ENCODE results near the gene OR4D5.

The OR4D5 gene

GRCh38 chr11:123939317-123939716 is at the start of gene OR4D5:
Gene OR4D5, plus strand, starts transcription at chr11:123939617. Its CDS starts 0 bp downstream, at chr11:123939617.
- H3K4me3 ChIP-seq (ENCODE audit: control insufficient read depth, low read depth, low read length), result no peak within 1 kb of the TSS
- TF ChIP-seq CTCF (IDR thresholded peaks at IDR 0.05; ENCODE audit: control insufficient read depth, insufficient read depth, low read depth, low read length, missing control alignments), result no peak
- DNase-seq (ENCODE audit: low read depth), result no peak

- DNase-seq (ENCODE audit: low read depth), result no peak
- no peak overlapping the region for H3K4me3 ChIP-seq (ENCODE audit: control insufficient read depth, low read depth, low read length)
- no peak for TF ChIP-seq CTCF (IDR thresholded peaks at IDR 0.05; ENCODE audit: control insufficient read depth, insufficient read depth, low read depth, low read length, missing control alignments)
Observed at GRCh38 chr11:123892031-123892430, 47.4 kb upstream of the OR4D5 start.

- no peak for DNase-seq (ENCODE audit: low read depth)
- no peak for TF ChIP-seq CTCF (IDR thresholded peaks at IDR 0.05; ENCODE audit: control insufficient read depth, insufficient read depth, low read depth, low read length, missing control alignments)
- H3K4me3 ChIP-seq (ENCODE audit: control insufficient read depth, low read depth, low read length), result no peak overlapping the region
Observed at GRCh38 chr11:123899792-123900191, 39.6 kb upstream of the OR4D5 start.

- H3K4me3 ChIP-seq (ENCODE audit: control insufficient read depth, low read depth, low read length), result no peak within 1 kb of the TSS
- TF ChIP-seq CTCF (IDR thresholded peaks at IDR 0.05; ENCODE audit: control insufficient read depth, insufficient read depth, low read depth, low read length, missing control alignments), result no peak
- DNase-seq (ENCODE audit: low read depth), result no peak
Observed at GRCh38 chr11:123901867-123902266, 37.5 kb upstream of the OR4D5 start, which contains the start of gene OR8D4. Gene OR8D4, plus strand, starts transcription at chr11:123902167. Its CDS starts 4,265 bp downstream, at chr11:123906432.

GRCh38 chr11:123903932-123904331 is 35.5 kb upstream of the OR4D5 start:
- no peak overlapping the region for H3K4me3 ChIP-seq (ENCODE audit: control insufficient read depth, low read depth, low read length)
- DNase-seq (ENCODE audit: low read depth), result no peak
- no peak for TF ChIP-seq CTCF (IDR thresholded peaks at IDR 0.05; ENCODE audit: control insufficient read depth, insufficient read depth, low read depth, low read length, missing control alignments)

- H3K4me3 ChIP-seq (ENCODE audit: control insufficient read depth, low read depth, low read length), result no peak overlapping the region
- TF ChIP-seq CTCF (IDR thresholded peaks at IDR 0.05; ENCODE audit: control insufficient read depth, insufficient read depth, low read depth, low read length, missing control alignments), result no peak
- DNase-seq (ENCODE audit: low read depth), result no peak
Observed at GRCh38 chr11:123904932-123905331, 34.5 kb upstream of the OR4D5 start.

GRCh38 chr11:123905826-123906225 is 33.6 kb upstream of the OR4D5 start:
- no peak overlapping the region for H3K4me3 ChIP-seq (ENCODE audit: control insufficient read depth, low read depth, low read length)
- no peak for DNase-seq (ENCODE audit: low read depth)
- TF ChIP-seq CTCF (IDR thresholded peaks at IDR 0.05; ENCODE audit: control insufficient read depth, insufficient read depth, low read depth, low read length, missing control alignments), result no peak
